ENCODE measurements around the gene CEMIP2.
"Not testable (repeated sequence)": the region's sequence is repeated elsewhere in the genome, so short reads cannot be mapped to it uniquely, and the experiment has no call there.

CEMIP2 gene

GRCh38 chr9:71768388-71769174 lies at the start of gene CEMIP2:
TSS of gene CEMIP2 (minus strand) at chr9:71768513. CDS start at chr9:71750373, 18,140 bp downstream.
- DNase-seq (ENCODE audit: low read depth): peak; percentile 84

- no peak for DNase-seq (ENCODE audit: low read depth)
Measured at GRCh38 chr9:71816916-71817451, 48.7 kb upstream of the CEMIP2 start.

GRCh38 chr9:71814815-71815214 lies 46.5 kb upstream of the CEMIP2 start:
- DNase-seq (ENCODE audit: low read depth): no peak

- no peak for DNase-seq (ENCODE audit: low read depth)
Measured at GRCh38 chr9:71814226-71814625, 45.9 kb upstream of the CEMIP2 start.

- no peak for DNase-seq (ENCODE audit: low read depth)
Measured at GRCh38 chr9:71812385-71812784, 44.1 kb upstream of the CEMIP2 start.

GRCh38 chr9:71808068-71808467 lies 39.8 kb upstream of the CEMIP2 start:
- no peak for DNase-seq (ENCODE audit: low read depth)

- DNase-seq (ENCODE audit: low read depth): no peak
Measured at GRCh38 chr9:71806901-71807307, 38.6 kb upstream of the CEMIP2 start.

GRCh38 chr9:71805096-71805495 lies 36.8 kb upstream of the CEMIP2 start:
- DNase-seq (ENCODE audit: low read depth): not testable (repeated sequence)

- DNase-seq (ENCODE audit: low read depth): no peak
Measured at GRCh38 chr9:71801826-71802225, 33.5 kb upstream of the CEMIP2 start.

- no peak for DNase-seq (ENCODE audit: low read depth)
Measured at GRCh38 chr9:71797266-71797665, 29.0 kb upstream of the CEMIP2 start.

GRCh38 chr9:71796100-71796767 lies 27.9 kb upstream of the CEMIP2 start:
- DNase-seq (ENCODE audit: low read depth): no peak

- DNase-seq (ENCODE audit: low read depth): no peak
Measured at GRCh38 chr9:71795097-71795813, 26.9 kb upstream of the CEMIP2 start.

- DNase-seq (ENCODE audit: low read depth): no peak
Measured at GRCh38 chr9:71793386-71794105, 25.2 kb upstream of the CEMIP2 start.

GRCh38 chr9:71791875-71792274 lies 23.6 kb upstream of the CEMIP2 start:
- no peak for DNase-seq (ENCODE audit: low read depth)

- DNase-seq (ENCODE audit: low read depth): no peak
Measured at GRCh38 chr9:71790296-71790695, 22.0 kb upstream of the CEMIP2 start.

- peak; percentile 76 for DNase-seq (ENCODE audit: low read depth)
Measured at GRCh38 chr9:71783120-71783523, 14.8 kb upstream of the CEMIP2 start.

- no peak for DNase-seq (ENCODE audit: low read depth)
Measured at GRCh38 chr9:71781391-71781790, 13.1 kb upstream of the CEMIP2 start.

- DNase-seq (ENCODE audit: low read depth): no peak
Measured at GRCh38 chr9:71780953-71781352, 12.6 kb upstream of the CEMIP2 start.

- DNase-seq (ENCODE audit: low read depth): no peak
Measured at GRCh38 chr9:71778085-71778484, 9.8 kb upstream of the CEMIP2 start.

GRCh38 chr9:71774920-71775319 lies 6.6 kb upstream of the CEMIP2 start:
- no peak for DNase-seq (ENCODE audit: low read depth)

- DNase-seq (ENCODE audit: low read depth): no peak
Measured at GRCh38 chr9:71772726-71773125, 4.4 kb upstream of the CEMIP2 start.

GRCh38 chr9:71770170-71770569 lies 1.9 kb upstream of the CEMIP2 start:
- no peak for DNase-seq (ENCODE audit: low read depth)

Data from stimulated activated CD8-positive, alpha-beta memory T cell treated with anti-CD3 and anti-CD28 coated beads, Interleukin-12 subunit alpha, Interleukin-12 subunit beta, amount 100 ng/mL, for 4 hours (primary cell).